HG03457 (cell line): Measurements from ENCODE around the gene TMEM164.
"Not testable (repeated sequence)": the region's sequence is repeated elsewhere in the genome, so short reads cannot be mapped to it uniquely, and the experiment has no call there.

ENCODE experiments used
- ATAC-seq: cut with Tn5 transposase; IDR thresholded peaks from one replicate; pipeline ENCODE4 v1.9.1; 2021; ENCODE audit warnings: moderate number of reproducible peaks; ENCODE audit not compliant: unreplicated experiment

The TMEM164 gene

DNA sequence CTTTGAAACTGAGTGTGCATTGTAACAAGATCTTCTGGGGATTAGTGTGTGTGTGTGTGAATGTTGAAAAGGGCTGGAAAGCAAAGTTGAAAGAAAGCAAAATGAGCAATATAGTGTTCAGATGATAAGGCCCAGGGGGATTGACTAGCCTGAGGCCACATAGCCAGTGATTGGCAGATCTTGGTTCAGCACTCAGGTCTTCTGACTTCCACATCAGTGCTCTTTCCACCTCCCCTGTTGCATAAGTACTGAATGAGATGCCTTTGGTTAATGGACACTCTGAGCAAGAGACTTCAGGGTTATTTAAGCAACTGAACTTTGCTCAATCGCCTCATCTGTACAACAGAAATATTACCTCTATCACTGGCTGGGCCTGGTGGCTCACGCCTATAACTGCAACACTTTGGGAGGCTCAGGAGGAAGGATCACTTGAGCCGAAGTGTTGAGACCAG, 120.4 kb downstream of the TMEM164 start:
- ATAC-seq: no peak

GRCh38 chrX:110125446-110126162, 122.7 kb downstream of the TMEM164 start:
- ATAC-seq: no peak

GRCh38 chrX:110131031-110131430, 128.1 kb downstream of the TMEM164 start:
- ATAC-seq: no peak

- no peak for ATAC-seq
These were observed 129.7 kb downstream of the TMEM164 start for GRCh38 chrX:110132450-110133114.

DNA sequence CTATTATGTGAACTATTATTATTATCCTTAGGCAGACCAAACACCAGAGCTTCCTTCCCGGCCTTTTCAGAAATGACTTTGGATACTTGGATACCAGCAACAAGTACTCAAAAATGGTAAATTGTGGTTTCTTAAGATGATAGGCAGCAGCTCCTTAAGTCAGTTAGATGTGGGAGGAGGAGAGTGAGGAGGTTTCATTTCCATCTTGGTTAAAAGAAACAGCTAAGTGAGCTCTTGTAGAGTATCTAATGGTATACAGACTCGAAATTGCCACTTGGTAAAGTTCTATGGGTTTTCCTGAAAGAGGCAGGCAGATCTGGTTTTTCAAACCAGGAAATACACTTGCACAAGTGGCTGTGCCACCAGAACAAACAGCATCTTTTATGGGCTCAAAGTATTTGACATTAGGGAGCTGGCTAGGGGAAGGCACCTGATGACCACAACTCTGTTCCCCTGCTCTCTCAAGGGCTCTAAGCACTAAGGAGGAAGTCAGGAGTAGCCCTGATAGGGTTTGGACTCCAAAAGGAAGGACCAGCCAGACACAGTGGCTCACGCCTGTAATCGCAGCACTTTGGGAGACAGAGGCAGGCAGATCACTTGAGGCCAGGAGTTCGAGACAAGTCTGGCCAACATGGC, 130.9 kb downstream of the TMEM164 start:
- ATAC-seq: no peak

DNA sequence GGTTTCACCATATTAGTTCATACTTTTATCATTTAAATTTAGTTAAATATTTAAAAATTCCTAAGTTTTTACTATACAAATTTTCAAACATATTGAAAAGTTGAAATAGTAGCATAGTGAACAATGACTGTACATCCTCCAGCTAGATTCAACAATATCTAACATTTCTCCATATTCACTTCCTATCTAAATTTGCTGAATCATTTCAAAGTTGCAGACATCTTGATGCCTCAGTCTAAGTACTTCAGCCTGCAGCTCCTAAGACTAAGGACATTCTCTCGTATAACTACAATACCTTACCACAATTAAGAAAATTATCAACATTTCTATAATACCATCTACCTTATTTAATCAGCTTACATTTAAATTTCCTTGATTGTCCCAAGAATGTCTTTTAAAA, 132.7 kb downstream of the TMEM164 start:
- ATAC-seq: no peak

DNA sequence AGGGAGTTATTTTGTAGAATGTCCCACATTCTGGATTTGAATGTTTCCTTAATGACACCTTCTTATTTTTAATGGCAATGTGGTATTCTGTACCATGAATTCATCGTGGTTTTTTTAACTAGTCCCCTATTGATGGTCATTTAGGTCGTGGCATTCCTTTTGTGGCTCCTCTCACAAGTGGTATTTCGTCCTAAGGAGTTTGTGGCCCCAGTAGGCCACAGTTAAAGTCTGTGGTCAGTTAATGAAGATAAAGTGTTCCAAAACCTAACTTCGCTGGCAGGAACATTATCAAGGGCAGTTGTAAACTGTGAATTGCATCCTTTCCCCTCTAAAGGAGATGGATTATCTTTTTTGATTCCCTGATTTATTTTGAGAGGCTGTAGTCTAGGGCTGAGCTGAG, 133.2 kb downstream of the TMEM164 start:
- no peak for ATAC-seq

DNA sequence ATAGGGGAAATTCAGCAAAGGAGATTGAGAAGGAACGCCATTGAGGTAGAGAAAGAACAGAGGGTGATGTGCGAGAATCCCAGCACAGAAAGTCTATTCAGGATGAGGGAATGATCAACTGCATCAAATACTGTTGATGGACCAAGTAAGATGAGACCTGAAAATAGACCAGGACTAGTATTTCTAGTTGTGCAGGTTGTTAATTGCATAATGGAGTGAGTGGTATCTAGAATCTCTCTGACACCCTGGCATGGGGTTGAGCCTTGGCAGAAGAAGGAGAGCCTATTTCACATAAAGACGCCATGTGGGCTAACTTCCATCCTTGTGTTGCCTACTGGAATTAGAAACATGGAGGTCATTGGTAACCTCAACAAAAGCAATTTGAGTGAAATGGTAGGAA, 135.6 kb downstream of the TMEM164 start:
- ATAC-seq: no peak

DNA sequence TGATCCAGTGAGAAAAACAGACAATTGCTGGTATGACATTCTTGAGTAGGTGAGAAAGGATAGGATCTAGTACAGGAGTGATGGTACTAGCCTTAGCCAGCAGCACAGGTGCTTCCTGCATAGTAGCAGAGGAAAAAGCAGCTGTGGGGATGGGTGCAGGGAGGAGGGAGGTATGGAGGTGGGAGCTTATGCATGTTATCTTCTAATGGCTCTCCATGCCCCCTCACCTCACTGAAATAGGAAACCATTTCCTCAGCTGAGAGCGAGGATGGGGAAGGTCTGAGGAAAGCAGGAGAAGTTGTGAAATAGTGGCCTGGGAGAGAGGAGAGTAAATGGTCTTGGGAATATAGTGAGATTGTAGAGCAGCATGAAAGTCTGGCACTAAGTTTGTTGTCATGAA, 136.3 kb downstream of the TMEM164 start:
- no peak for ATAC-seq

DNA sequence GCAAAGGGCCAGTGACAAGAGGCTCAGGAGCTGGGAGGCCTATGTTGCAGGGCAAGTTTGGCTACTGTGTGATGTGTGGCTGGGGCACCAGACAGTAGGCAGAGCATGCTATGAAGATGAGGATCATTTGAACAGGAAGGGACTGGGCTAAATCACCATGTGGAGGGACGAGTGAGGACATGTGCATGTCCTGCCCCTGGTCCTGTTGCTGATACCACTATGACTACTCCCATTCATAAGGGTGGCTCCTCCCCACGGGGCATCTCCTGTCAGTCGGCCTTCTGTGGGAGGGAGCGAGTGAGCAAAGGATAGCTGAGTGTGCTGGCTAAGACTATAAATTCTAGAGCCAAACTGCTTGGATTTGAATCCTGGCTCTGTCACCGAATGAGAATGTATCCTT, 139.2 kb downstream of the TMEM164 start:
- ATAC-seq: no peak

DNA sequence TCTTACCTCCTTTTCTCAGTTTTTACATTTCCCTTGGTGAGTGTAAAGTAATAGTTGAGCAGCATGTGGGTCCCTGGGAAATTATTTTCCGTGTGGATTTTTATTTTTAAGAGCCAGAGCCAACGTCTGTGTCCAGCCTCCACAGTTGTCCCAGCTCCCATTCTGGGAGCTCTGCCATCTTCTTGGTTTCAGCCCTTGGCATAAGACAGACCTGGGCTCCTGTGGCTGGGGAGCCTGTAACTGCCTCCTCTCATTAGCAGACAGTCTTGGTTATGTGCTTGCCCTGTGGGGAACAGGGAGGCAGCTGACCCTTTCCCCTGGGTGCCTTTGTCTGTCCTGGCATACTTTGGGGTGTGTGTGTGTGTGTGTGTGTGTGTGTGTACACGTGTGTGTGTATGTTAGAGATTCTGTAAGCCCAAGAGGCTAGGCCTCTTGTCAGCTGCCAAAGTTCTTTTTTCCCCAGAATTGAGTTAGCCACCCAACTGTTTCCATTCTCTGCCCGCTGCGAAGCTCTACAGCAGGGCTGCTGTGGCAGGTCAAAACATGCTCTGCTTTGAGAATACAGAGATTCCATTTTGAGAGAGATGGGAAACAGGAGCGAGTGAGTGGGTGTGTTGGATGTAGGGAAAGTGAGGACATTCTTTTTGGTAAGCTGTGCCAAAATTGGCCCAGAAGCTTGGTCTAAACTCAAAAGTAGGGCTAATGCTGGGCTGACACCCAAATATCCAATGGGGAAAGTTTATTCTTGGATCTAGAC, 140.7 kb downstream of the TMEM164 start:
- ATAC-seq: no peak

DNA sequence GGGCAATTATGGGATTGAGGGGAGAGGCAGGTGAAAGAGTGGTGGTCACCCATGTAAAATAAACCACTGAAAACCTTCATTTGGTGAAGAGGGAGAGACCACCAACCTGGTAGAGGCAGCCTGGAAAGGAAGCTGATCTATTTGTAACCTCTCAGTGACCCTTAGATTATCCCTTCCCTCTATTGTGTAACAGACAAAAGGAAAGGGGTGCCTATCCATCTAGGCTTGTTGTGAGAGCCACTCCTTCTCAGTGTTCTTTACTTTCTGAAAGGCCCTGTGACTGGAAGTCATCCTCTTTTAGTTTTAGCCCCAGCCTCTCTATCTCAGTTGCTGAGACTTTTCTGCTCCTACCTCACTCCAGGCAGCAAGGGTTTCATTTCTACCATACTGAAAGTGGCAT, 142.4 kb downstream of the TMEM164 start:
- no peak for ATAC-seq

DNA sequence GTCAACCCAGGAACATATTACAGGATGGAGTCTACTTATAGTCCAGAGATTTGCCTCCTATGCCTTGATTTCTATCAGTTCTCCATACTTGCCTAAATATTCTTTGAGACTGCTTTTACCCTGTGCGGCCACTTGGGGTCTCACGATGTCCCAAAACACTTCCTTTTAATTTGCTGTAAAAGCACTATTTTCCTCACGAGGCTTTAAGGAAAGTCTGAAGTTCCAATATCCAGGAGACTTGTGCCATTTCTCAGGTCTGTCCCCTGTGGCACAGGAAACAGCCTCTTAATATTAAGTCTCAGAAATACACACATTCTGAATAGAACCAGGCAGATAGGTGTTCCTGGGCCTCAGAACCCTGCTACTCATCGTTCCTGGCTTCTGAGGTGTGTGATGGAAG, 142.9 kb downstream of the TMEM164 start:
- peak; percentile 63 for ATAC-seq

- ATAC-seq: no peak
These were observed 143.6 kb downstream of the TMEM164 start for GRCh38 chrX:110146521-110146920.

GRCh38 chrX:110153244-110153643, 150.3 kb downstream of the TMEM164 start:
- ATAC-seq: no peak

DNA sequence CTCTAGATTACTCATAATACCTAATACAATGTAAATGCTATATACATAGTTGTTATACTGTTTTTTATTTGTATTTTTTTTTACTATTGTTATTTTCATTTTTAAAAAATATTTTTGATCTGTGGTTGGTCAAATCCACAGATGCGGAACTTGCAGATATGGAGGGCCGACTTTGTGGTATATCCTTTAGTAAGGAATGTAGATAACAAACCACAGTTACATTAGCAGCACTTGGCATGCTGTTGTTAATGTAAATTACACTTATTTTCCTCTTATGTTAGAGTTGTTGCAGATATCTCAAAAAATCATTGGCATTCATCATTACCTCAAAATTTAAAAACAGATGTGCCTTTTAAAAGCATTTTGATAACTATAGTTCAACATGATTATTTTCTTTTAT, 151.0 kb downstream of the TMEM164 start:
- ATAC-seq: no peak

DNA sequence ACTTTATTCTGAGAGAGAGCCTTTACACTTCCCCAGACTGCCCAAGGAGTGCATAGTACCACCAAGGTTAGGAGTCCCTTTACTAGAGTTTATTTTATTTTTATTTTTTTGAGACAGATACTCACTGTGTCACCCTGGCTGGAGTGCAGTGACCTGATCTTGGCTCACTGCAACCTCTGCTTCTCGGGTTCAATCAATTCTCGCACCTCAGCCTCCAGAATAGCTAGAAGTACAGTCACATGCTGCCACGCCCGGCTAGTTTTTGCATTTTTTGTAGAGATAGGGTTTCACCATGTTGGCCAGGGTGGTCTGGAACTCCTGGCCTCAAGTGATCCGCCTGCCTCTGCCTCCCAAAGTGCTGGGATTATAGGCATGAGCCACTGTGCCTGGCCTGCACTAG, 151.4 kb downstream of the TMEM164 start:
- ATAC-seq: not testable (repeated sequence)

- ATAC-seq: no peak
These were observed 152.8 kb downstream of the TMEM164 start for GRCh38 chrX:110155759-110156158.

DNA sequence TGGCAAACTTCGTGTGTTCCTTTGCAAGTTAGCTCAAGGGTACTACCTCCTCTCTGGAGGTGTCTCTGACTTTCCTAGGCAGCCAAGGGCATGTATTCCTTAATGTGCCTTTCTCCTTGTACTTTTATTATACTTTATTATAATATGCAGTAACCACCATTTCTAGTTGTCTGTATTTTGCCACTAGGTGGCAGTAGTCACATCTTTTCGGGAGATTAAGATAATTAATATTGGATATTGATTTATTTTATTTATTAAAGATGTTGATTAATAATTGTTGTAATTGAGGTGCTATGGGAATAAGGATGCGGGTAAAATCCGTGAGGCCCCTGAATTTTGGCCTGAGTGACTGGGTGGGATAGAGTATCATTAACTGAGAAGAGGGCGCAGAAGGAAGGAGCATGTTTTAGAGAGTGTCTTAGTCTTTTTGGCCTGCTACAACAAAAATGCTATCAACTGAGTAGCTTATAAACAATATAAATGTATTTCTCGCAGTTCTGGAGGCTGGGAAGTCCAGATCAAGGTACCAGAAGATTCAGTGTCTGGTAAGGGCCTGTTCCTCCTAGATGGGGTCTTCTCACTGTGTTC, 153.3 kb downstream of the TMEM164 start:
- no peak for ATAC-seq

DNA sequence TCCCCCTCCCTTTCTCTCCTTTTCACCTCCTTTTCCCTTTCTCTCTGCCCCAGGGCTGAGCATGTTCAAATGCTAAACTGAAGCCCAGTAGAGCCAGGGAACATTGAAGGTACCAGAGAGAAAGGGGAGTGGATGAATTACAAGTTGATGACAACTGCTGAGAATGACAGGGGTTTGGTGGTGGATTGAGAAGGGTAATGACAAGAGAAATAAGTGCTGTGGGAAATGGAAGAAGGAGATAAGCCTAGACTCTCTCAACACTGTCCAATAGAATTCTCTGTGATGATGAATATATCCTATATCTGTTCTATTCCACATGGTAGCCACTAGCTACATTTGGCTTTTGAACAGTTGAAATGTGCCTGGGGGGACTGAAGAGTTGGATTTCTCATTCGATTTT, 154.5 kb downstream of the TMEM164 start:
- no peak for ATAC-seq

DNA sequence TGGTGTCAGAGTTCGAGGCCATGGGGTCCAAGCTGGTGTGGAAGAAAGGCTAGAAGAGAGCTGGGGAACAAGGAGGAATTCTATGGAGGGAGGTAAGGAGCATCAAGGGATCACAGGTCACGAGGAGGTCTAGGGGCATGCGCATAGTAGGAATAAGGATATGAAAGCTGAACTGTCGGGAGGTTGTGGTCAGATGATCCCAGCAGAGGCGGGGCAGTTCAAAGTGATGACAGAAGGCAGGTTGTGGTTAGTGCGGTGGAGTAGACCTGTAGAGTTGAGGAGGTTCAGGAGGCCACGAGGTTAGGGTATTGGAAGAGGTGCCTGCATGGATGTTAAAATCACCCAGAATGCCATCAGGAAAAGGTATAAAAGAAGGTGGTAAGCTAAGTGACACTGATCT, 156.3 kb downstream of the TMEM164 start:
- no peak for ATAC-seq
